ENCODE measurements around the gene MKRN3.
"Not testable (repeated sequence)": the region's sequence is repeated elsewhere in the genome, so short reads cannot be mapped to it uniquely, and the experiment has no call there.

MKRN3 gene

DNA sequence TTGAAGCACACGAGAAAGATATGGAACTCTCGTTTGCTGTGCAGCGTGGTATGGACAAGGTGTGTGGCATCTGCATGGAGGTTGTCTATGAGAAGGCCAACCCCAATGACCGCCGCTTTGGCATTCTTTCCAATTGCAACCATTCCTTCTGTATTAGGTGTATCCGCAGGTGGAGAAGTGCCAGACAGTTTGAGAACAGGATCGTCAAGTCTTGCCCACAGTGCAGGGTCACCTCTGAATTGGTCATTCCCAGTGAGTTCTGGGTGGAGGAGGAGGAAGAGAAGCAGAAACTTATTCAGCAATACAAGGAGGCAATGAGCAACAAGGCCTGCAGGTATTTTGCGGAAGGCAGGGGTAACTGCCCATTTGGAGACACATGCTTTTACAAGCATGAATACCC, 1.2 kb downstream of the MKRN3 start:
- DNase-seq (no peak), ATAC-seq (replicated peaks) (no peak)
- no peaks in the 10 kb centered on the region for H3K4me1 Mint-ChIP-seq (ENCODE audit: low read depth in 2 of 2)
- peaks cover 4 to 12% of the 10 kb centered on the region in 2 donors for H3K9me3 Mint-ChIP-seq
- peak overlapping the region; percentile 74 to 89 for H3K4me3 Mint-ChIP-seq
- H3K36me3 Mint-ChIP-seq (ENCODE audit: insufficient read depth), result peaks cover 10% of the 10 kb centered on the region
- H3K27me3 Mint-ChIP-seq, result no peaks in the 10 kb centered on the region
- H3K27ac Mint-ChIP-seq, result peak overlapping the region; percentile 51 to 69

DNA sequence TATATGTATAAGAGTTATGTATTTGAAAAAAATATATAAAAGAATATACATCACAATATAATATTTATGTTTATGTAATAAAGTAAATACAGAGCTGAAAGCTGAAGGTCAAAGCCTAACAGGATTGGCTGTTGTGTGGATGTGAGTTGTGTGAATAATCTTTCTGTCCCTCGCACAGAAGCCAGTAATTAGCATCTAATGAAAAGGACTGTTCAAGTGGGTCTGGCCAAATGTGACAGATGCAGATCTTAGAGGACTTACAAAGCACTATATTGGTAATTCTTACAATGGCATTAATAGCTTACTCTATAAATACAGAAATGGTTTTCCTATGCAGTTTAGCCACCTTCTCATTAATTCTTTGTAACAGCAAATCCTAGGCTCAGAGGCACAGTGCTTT, 2.4 kb downstream of the MKRN3 start:
- no peak overlapping the region for H3K27ac Mint-ChIP-seq
- no peak for DNase-seq
- H3K4me1 Mint-ChIP-seq (ENCODE audit: low read depth in 2 of 2), result no peaks in the 10 kb centered on the region
- H3K4me3 Mint-ChIP-seq, result no peak overlapping the region
- H3K36me3 Mint-ChIP-seq (ENCODE audit: insufficient read depth), result peaks cover 10% of the 10 kb centered on the region
- no peaks in the 10 kb centered on the region for H3K27me3 Mint-ChIP-seq
- H3K9me3 Mint-ChIP-seq, result peaks cover 4 to 12% of the 10 kb centered on the region in 2 donors
- ATAC-seq (replicated peaks), result no peak

DNA sequence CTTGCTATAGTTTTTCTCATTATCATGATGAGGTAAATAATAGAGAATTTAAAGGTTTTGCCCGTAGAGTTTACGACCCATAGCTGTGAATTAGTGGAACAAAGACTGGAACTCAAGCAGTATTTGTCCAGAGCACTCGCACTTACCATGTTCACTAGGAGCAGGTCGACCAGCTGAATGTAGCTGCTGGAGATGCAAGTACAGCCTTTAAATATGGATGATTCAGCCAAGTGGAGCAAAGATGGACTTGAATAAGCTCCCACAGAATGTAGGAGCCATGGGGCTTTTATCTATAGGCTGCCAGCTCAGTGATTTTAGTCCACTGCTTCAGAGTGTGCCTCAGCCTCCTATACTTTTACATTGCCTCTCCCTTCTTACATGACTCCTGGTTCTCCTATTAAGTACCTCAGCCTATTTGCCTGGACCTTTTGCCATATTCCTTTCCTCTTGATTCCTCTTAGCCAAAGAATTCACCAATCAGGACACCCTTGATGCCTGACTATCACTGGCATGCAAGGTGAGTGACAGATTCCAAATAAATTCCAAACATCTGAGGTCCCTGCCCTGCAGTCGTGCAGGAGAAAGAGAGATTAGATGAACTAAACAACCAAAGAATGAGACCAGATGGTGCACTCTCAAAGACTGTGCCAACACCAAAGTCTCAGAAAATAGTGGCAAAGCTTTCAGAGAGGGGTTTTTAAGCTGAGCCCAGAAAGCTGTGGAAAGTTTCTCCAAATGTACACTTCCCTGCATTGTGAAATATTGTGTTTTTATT, 3.9 kb downstream of the MKRN3 start:
- Mint-ChIP-seq H3K4me3 (no peak overlapping the region), H3K9me3 (peaks cover 4 to 12% of the 10 kb centered on the region in 2 donors), H3K27me3 (no peaks in the 10 kb centered on the region), H3K4me1 (ENCODE audit: low read depth in 2 of 2) (no peaks in the 10 kb centered on the region), H3K27ac (no peak overlapping the region), H3K36me3 (ENCODE audit: insufficient read depth) (peaks cover 10% of the 10 kb centered on the region)
- ATAC-seq (replicated peaks) (no peak), DNase-seq (no peak)

DNA sequence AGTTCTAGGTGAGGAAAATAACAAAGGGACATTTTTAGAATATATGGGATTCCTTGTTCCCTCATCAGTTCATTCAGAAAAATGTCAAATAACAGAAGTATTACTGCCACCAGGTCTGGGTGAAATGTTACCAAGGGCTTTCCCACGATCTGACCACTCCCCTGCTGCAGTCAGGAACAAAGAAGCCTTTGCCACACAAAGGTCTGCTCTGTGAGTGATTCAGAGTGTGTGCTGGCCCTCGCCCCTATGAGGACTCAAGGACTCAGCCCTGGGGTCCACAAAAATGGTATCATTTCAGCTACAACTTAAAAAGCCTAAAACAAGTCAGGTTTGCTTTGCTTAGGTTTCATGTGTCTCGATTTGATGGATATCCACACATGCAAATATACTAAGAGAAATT, 5.0 kb downstream of the MKRN3 start:
- Mint-ChIP-seq H3K36me3 (ENCODE audit: insufficient read depth) (peaks cover 5% of the 10 kb centered on the region), H3K27me3 (no peaks in the 10 kb centered on the region), H3K27ac (no peak overlapping the region), H3K4me3 (no peak overlapping the region), H3K4me1 (ENCODE audit: low read depth in 2 of 2) (no peaks in the 10 kb centered on the region), H3K9me3 (peaks cover under 1 to 2% of the 10 kb centered on the region in 2 donors)
- ATAC-seq (replicated peaks), result no peak
- no peak for DNase-seq

DNA sequence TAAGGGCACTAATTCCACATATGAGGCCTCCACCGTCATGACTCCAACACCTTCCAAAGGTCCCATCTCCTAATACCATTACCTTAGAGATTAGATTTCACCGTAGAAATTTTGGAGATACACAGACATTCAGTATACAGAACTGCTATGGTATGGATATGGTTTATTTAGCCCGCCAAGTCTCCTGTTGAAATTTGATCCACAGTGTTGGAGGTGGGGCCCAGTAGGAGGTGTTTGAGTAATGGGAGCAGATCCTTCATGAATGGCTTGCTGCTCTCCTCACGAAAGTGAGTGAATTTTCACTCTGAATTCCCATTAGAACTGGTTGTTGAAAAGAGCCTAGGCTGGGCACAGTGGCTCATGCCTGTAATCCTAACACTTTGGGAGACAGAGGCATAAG, 7.4 kb downstream of the MKRN3 start:
- ATAC-seq (replicated peaks) (no peak), DNase-seq (no peak)
- Mint-ChIP-seq H3K36me3 (ENCODE audit: insufficient read depth) (peaks cover 3% of the 10 kb centered on the region), H3K9me3 (no peaks in the 10 kb centered on the region), H3K4me3 (no peak overlapping the region), H3K27ac (no peak overlapping the region), H3K27me3 (no peaks in the 10 kb centered on the region), H3K4me1 (ENCODE audit: low read depth in 2 of 2) (no peaks in the 10 kb centered on the region)

DNA sequence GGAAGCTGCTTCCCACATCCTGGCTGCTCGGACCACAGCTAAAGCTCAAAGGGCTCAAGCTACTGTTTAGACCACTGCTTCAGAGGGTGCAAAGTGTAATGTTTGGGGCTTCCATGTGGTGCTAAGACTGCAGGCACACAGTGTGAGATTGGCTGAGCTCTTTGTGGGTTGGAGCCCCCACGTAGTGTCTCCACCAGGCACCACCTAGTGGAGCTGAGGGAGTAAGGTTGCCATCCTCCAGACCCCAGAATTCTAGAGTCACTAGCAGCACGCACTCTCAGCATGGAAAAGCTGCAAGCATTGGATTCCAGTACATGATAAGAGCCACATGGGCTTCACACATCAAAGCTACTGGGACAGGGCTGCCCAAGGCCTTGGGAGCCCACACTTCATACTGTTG, 9.3 kb downstream of the MKRN3 start:
- Mint-ChIP-seq H3K36me3 (ENCODE audit: insufficient read depth) (no peaks in the 10 kb centered on the region), H3K9me3 (no peaks in the 10 kb centered on the region), H3K27ac (no peak overlapping the region), H3K4me3 (no peak overlapping the region), H3K4me1 (ENCODE audit: low read depth in 2 of 2) (no peaks in the 10 kb centered on the region), H3K27me3 (no peaks in the 10 kb centered on the region)
- no peak for DNase-seq
- ATAC-seq (replicated peaks), result no peak

DNA sequence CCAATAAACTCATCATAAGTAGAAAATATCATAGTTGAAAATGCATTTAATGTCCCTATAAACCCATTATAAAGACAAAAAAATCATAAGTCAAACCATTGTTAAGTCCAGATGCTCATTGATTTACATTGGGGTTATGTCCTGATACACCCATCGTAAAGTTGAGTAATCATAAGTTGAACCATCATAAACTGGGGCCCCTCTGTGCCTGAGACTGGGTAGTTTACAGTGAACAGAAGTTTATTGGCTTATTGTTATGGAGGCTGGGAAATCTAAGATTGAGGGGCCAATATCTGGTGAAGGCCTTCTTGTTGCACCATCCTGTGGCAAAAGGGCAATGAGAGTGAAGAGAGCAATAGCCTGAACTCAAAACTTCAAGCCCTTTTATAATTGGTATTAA, 10.6 kb downstream of the MKRN3 start:
- no peak for ATAC-seq (replicated peaks)
- DNase-seq, result no peak
- Mint-ChIP-seq H3K9me3 (no peaks in the 10 kb centered on the region), H3K27me3 (no peaks in the 10 kb centered on the region), H3K36me3 (ENCODE audit: insufficient read depth) (no peaks in the 10 kb centered on the region), H3K4me3 (no peak overlapping the region), H3K27ac (no peak overlapping the region), H3K4me1 (ENCODE audit: low read depth in 2 of 2) (no peaks in the 10 kb centered on the region)

DNA sequence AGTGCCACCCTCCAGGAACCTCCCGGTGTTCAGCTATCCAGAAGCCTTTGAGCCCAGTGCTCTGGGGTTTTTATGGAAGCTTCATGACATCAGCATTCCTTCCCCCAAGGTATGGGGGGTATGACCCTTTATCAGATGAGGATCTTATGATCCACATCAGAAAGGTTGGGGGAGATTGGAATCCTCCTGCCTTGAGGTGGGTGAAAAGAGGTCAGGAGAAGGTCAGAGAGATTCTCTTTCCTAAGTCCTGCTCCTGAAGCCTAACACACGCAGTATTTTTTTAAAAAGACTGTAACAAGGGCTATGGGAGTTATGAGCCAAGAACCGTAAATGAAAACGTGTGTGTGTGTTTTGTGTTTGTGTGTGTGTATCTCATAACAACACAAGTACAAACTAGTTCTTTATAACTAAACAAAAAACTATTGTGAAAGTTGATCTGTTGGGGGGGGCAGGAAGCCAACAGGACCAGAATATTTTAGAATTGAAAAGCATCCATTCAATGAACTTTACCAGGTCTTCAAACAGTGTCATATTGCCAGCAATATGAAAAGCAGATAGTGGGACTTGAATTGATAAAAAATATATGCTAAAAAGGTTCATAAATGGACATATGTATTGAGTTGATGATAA, 13.2 kb downstream of the MKRN3 start:
- H3K4me1 Mint-ChIP-seq (ENCODE audit: low read depth in 2 of 2), result no peaks in the 10 kb centered on the region
- H3K9me3 Mint-ChIP-seq, result no peaks in the 10 kb centered on the region
- peak overlapping the region in 1 of 2 donors; percentile 49 for H3K27ac Mint-ChIP-seq
- DNase-seq (no peak), ATAC-seq (replicated peaks) (no peak)
- no peaks in the 10 kb centered on the region for H3K36me3 Mint-ChIP-seq (ENCODE audit: insufficient read depth)
- no peaks in the 10 kb centered on the region for H3K27me3 Mint-ChIP-seq
- H3K4me3 Mint-ChIP-seq, result no peak overlapping the region

DNA sequence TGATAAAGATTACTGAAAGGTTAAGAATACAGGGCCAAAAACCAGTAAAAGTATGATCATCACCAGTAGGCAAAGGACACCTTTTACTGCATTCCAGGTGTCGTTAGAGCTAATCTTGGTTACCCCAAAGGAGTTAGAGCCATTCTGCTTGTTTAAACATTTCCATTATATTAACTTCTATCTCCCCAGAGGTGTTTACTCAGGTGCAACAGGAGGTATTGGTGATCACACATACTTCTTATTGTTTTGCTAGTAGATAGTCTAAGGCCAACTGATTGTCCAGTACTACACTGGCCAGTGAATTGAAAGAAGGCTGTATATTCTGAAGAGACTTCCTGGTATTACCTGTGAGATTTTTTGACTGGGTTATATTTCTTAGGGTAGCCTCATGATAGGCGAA, 22.8 kb downstream of the MKRN3 start:
- H3K9me3 Mint-ChIP-seq, result no peaks in the 10 kb centered on the region
- ATAC-seq (replicated peaks) (no peak), DNase-seq (no peak)
- H3K4me3 Mint-ChIP-seq, result no peak overlapping the region
- no peak overlapping the region for H3K27ac Mint-ChIP-seq
- H3K27me3 Mint-ChIP-seq, result no peaks in the 10 kb centered on the region
- no peaks in the 10 kb centered on the region for H3K36me3 Mint-ChIP-seq (ENCODE audit: insufficient read depth)
- no peaks in the 10 kb centered on the region for H3K4me1 Mint-ChIP-seq (ENCODE audit: low read depth in 2 of 2)

DNA sequence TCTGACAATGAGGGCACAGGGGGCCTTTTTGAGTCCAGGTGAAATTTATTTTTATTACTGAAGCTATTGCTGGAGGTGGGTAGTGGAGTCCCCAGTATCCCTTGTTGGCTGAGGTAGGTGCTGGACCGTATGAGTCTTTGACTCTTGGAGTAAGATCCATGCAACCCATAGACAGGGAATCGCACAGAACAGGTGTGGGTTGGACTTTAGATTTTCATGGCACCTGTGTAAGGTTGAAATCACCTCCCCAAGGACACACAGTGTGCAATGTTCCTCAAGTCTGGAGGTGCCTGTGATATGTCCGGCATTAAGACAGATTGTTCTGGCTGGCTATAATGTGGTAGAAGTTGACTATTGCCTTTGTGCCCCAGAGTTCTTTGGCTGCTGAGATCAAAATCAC, 23.5 kb downstream of the MKRN3 start:
- H3K27me3 Mint-ChIP-seq, result no peaks in the 10 kb centered on the region
- no peaks in the 10 kb centered on the region for H3K36me3 Mint-ChIP-seq (ENCODE audit: insufficient read depth)
- ATAC-seq (replicated peaks) (no peak), DNase-seq (no peak)
- H3K9me3 Mint-ChIP-seq, result no peaks in the 10 kb centered on the region
- no peak overlapping the region for H3K27ac Mint-ChIP-seq
- H3K4me3 Mint-ChIP-seq, result no peak overlapping the region
- no peaks in the 10 kb centered on the region for H3K4me1 Mint-ChIP-seq (ENCODE audit: low read depth in 2 of 2)

DNA sequence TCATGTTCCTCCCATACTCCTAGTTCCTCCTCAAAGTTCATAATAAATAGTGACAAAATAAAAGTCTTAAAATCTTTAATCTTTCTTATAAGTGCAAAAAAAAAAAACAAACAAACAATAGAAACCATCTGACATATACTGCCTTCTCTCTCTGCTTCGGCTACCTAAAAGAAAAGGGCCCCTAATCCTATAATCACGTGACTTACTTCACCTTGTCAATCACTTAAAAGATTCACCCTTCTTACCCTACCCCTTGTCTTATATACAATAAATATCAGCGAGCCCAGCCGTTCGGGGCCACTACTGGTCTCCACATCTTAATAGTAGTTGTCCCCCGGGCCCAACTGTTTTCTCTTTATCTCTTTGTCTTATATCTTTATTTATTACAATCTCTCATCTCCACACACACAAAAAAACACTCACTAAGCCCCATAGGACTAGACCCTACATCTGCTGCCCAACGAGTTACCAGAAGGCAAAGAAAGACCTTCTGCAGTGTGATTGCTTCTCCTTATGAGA, 28.8 kb downstream of the MKRN3 start:
- no peak for ATAC-seq (replicated peaks)
- H3K4me1 Mint-ChIP-seq (ENCODE audit: low read depth in 2 of 2), result no peaks in the 10 kb centered on the region
- no peak overlapping the region for H3K4me3 Mint-ChIP-seq
- no peak for DNase-seq
- no peaks in the 10 kb centered on the region for H3K36me3 Mint-ChIP-seq (ENCODE audit: insufficient read depth)
- H3K27ac Mint-ChIP-seq, result no peak overlapping the region
- H3K27me3 Mint-ChIP-seq, result no peaks in the 10 kb centered on the region
- H3K9me3 Mint-ChIP-seq, result no peaks in the 10 kb centered on the region

DNA sequence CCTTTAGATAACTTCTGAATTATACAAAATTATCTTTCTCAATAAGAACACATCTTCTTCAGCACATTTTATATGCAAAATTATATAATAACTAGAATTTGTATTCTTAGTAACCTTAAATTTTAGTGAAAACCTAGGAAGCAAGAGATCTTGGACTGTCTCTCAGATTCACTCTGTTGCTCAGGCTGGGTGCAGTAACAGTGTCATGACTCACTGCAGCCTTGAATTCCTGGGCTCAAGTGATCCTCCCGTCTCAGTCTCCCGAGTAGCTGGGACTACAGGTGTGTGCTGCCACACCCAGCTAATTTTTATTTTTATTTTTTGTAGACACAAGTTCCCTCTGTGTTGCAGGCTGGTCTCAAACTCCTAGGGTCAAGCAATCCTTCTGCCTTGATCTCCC, 29.9 kb downstream of the MKRN3 start:
- Mint-ChIP-seq H3K4me3 (no peak overlapping the region), H3K36me3 (ENCODE audit: insufficient read depth) (no peaks in the 10 kb centered on the region), H3K27ac (no peak overlapping the region), H3K4me1 (ENCODE audit: low read depth in 2 of 2) (no peaks in the 10 kb centered on the region), H3K9me3 (no peaks in the 10 kb centered on the region), H3K27me3 (no peaks in the 10 kb centered on the region)
- no peak for ATAC-seq (replicated peaks)
- DNase-seq, result no peak

DNA sequence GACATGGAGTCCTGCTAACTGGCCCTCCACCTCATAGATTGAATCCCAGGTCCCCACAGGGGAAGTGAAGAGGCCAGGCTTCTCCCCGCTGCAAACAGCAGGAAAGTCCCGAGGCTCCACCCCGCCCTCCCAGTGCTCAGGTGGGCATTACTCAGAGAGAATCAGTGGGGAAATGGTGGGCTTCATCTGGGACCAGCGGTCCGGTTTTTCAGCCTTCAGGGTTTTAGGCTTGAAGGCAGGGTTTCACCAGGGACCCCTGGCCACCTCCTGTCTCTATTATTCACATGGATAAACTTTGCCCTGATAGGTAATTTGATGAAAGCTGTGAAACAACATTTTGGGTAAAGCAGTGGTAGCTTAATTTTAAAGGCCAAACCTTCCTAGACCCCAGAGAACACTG, 31.3 kb downstream of the MKRN3 start:
- H3K4me1 Mint-ChIP-seq (ENCODE audit: low read depth in 2 of 2), result no peaks in the 10 kb centered on the region

DNA sequence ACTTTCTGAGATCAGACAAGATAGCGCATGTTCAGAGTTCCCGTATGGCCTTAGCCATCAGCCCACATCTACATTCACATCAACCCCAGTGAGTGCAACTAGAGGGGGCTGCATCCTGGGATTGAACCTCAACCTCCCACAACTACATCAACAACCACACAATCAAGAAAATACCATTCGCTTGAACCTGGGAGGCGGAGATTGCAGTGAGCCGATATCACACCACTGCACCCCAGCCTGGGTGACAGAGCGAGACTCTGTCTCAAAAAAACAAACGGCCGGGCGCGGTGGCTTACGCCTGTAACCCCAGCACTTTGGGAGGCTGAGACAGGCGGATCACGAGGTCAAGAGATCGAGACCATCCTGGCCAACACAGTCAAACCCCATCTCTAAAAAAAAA, 31.8 kb downstream of the MKRN3 start:
- not testable (repeated sequence) for H3K4me1 Mint-ChIP-seq (ENCODE audit: low read depth in 2 of 2); DNase-seq; ATAC-seq (replicated peaks); H3K9me3 Mint-ChIP-seq; H3K27me3 Mint-ChIP-seq; H3K4me3 Mint-ChIP-seq; H3K36me3 Mint-ChIP-seq (ENCODE audit: insufficient read depth); H3K27ac Mint-ChIP-seq

More for the DNA sequence above, 31.3 kb downstream of the MKRN3 start:
- Mint-ChIP-seq H3K9me3 (no peaks in the 10 kb centered on the region), H3K27ac (no peak overlapping the region), H3K36me3 (ENCODE audit: insufficient read depth) (no peaks in the 10 kb centered on the region), H3K27me3 (no peaks in the 10 kb centered on the region), H3K4me3 (no peak overlapping the region)
- ATAC-seq (replicated peaks) (no peak), DNase-seq (no peak)

Data from effector memory CD8-positive, alpha-beta T cell (primary cell).